Activated CD4-positive, alpha-beta memory T cell treated with anti-CD3 and anti-CD28 coated beads, Interleukin-2, amount 10 ng/mL, durations not matched to agents 7 days and 5 days (primary cell): Measurements from ENCODE around the gene AHNAK. TPM values are rescaled to one million over a fixed set of nuclear protein-coding genes. Genes with fewer than 3 reads are reported as not detected.

Experiments
- CTCF ChIA-PET: fragments of 350-600 bp; sonication (Branson Sonifier 250); formaldehyde crosslinking; loops from one replicate; lab custom pipeline; 2021; ENCODE audit warnings: antibody characterized with exemption, inconsistent platforms; lab: Charles Lee
- POLR2A ChIA-PET: fragments of 350-600 bp; sonication (Branson Sonifier 250); formaldehyde crosslinking; loops from one replicate; lab custom pipeline; 2021; ENCODE audit warnings: antibody characterized with exemption; lab: Charles Lee
- DNase-seq: peaks from one replicate; pipeline ENCODE4 v3.0.0-alpha.2; 2020
- H3K27ac Mint-ChIP-seq: one replicate; pipeline ENCODE4 v1.8.0; 2021; ENCODE audit warnings: mild to moderate bottlenecking, mixed read lengths
- H3K27me3 Mint-ChIP-seq: one replicate; pipeline ENCODE4 v1.8.0; 2021; ENCODE audit warnings: mixed read lengths
- H3K36me3 Mint-ChIP-seq: one replicate; pipeline ENCODE4 v1.8.0; 2021; ENCODE audit warnings: low read depth, mixed read lengths
- H3K4me1 Mint-ChIP-seq: one replicate; pipeline ENCODE4 v1.8.0; 2021; ENCODE audit warnings: mixed read lengths
- H3K4me3 Mint-ChIP-seq: one replicate; pipeline ENCODE4 v1.8.0; 2021; ENCODE audit warnings: mild to moderate bottlenecking, mixed read lengths
- H3K9me3 Mint-ChIP-seq: one replicate; pipeline ENCODE4 v1.8.0; 2021; ENCODE audit warnings: mixed read lengths
- total RNA-seq, 2 experiments: library from RNA; stranded (reverse); gene quantifications; one replicate each; pipeline ENCODE4 v1.2.3, GENCODE V29; 2021

AHNAK gene
- total RNA-seq, 2 experiments from 2014 or later = 323 to 360 TPM

DNA sequence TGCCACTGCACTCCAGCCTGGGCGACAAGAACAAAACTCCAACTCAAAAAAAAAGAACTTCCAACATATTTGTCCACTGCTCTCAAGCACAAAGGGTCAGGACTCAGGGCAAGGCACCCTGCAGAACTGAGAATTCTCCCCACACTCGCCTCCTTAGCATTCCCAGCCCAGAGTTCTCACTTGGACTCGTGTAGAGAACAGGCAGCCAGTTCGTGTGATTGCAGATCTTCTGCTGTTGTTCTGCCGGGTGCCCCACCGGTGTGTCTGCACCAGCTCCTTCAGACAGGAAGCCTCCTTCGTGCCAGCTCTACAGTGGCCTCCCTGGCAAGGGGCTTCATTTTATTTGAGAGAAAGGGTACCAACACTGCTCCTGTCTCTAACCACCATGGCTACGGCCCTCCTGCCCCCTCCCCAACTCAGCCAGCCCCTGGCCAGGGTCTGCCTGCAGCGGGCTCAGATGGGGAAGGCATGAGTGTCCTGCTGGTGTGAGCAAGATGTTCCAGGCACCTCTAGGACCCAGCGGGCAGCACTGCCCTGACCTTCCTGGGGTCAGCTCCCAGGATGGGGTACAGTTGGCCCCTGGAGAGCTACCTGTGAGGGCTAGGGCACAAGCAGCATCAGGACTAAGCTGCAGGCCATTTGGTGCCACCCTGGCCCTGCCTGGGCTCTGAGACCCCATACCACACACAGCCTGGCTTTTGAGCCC, 147.3 kb downstream of the AHNAK start:
- Mint-ChIP-seq H3K36me3 (no peaks in the 10 kb centered on the region), H3K27ac (no peak overlapping the region), H3K4me3 (no peak overlapping the region), H3K9me3 (no peaks in the 10 kb centered on the region), H3K4me1 (peaks cover 27% of the 10 kb centered on the region), H3K27me3 (no peaks in the 10 kb centered on the region)
- CTCF ChIA-PET = interaction anchor here (0.9 to 2.5 kb wide), 4 partner anchors 25 to 162 kb away, joined by 3 to 7 read pairs (median 4); no protein-coding TSS in a partner anchor
- POLR2A ChIA-PET = no interaction called here
- no peak for DNase-seq

DNA sequence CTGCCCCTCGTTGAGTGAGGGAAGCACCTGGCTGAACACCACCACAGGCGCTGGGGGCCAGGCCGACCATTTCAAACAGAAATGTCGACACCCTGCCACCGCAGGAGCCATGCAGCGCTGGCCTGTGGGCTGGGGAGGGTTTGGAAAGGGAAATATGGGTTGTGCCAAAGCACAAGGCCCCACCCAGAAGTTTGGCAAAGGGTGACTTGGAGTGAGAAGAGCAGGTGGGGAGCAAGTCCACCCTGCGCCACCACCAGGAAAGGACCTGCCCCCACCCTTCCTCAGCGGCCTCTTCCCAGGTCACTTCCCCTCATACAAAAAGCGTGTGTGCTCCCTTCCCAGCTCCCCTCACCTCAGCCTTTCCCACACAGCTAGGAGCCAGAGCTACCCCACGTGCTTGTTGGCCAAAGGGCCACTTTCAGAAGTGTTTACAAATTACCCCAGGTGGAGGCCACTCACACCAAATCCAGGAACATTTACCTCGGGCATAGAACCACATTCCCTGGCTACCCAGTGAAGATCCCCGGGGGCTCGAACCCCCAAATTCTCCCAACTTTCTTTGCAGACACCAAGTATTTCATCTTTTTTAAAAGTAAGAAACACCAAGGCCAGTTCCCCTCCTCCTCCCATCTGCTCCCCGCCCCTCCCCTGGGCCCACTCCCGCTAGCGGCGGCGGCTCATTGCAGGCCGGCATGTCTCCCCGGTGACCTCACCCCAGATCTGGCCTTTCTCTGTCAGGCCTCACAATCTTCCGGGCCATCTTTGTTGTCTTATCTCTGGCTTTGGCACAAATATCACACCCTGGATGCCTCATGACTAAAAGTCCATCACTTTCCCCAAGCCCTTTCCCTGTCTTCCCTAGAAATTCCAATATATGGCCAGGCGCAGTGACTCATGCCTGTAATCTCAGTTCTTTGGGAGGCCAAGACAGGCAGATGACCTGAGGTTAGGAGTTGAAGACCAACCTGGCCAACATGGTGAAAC, 148.3 kb downstream of the AHNAK start:
- Mint-ChIP-seq H3K27me3 (no peaks in the 10 kb centered on the region), H3K27ac (no peak overlapping the region), H3K4me3 (no peak overlapping the region), H3K9me3 (no peaks in the 10 kb centered on the region), H3K36me3 (no peaks in the 10 kb centered on the region), H3K4me1 (peaks cover 26% of the 10 kb centered on the region)
- ChIA-PET CTCF (interaction anchor here (1.1 to 2.5 kb wide), 3 partner anchors 26 to 163 kb away, joined by 3 to 7 read pairs (median 4); no protein-coding TSS in a partner anchor), POLR2A (no interaction called here)
- no peak for DNase-seq

DNA sequence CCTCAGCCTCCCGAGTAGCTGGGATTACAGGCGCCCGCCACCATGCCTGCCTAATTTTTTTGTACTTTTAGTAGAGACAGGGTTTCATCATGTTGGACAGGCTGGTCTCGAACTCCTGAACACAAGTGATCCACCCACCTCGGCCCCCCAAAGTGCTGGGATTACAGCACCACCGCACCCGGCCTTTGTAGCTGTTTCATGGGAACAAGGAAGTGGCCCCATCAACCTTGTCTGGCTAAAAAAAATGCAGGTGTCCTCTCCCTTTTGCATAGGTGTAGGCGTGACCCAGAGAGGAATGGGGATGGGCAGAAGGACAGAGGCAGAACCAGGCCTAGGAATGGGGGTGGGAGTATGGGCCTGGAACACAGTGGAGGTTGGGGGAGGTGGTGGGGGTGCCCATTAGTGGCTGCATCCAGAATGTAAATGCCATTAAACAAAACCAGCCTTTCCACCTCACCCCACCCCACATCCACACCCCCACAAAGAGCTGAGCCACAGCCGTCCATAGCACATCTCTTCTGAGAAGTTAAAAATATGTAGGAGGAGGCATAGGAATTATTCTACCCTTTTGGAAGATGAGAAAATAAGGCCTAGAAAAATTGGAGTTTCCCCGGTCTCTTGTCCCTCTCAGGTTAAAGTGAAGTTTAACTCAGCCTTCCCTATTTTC, 150.6 kb downstream of the AHNAK start:
- ChIA-PET POLR2A (no interaction called here), CTCF (interaction anchor here (0.9 to 5.2 kb wide), 19 partner anchors 8 to 298 kb away, joined by 3 to 65 read pairs (median 7); partner anchors contain the start of genes MTA2 and TUT1)

DNA sequence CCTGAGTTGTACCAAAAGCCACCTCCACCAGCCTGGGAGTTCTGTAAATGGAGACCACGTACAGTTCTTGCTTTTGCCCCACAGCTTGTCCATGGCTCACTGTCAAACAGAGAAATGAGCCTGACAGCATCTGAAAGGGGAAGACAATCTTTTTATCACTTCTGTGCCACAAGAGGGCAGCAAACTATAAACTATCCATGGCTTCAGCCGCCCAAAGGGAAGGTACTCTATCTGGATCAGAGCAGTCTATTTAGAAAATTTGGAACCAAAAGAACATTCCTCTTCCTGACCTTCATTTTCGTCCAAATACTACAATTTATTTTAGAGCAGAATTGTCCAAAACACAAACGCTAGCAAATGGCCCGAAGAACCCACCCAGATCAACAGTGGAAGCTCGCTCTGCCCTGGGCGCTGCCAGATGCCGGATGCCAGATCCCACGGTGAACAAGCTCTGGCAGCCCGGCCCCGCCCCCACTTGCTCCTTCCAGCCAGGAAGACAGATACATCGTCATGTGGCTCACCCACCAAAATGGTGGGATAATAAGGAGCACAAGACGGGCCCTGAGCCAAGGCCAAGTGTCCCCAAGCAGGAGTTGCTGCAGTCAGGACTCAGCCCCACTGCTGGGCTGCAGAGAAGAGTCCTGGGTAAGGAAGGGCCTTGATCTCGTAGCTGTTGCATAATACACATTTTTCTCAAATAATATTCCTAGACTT, 151.6 kb downstream of the AHNAK start:
- peaks cover 15% of the 10 kb centered on the region for H3K27me3 Mint-ChIP-seq
- H3K27ac Mint-ChIP-seq = no peak overlapping the region
- H3K4me1 Mint-ChIP-seq = peaks cover 4% of the 10 kb centered on the region
- ChIA-PET POLR2A (interaction anchor here (0.7 to 1.5 kb wide), 5 partner anchors 9 to 196 kb away, joined by 3 to 6 read pairs (median 4); partner anchors contain the start of gene TUT1), CTCF (interaction anchor here (0.5 to 5.2 kb wide), 38 partner anchors 9 to 589 kb away, joined by 3 to 65 read pairs (median 4); partner anchors contain the start of genes AHNAK, EEF1G, LBHD1 and MTA2)
- no peak overlapping the region for H3K4me3 Mint-ChIP-seq
- no peaks in the 10 kb centered on the region for H3K9me3 Mint-ChIP-seq
- peak; percentile 56 for DNase-seq
- no peaks in the 10 kb centered on the region for H3K36me3 Mint-ChIP-seq

More for the DNA sequence above, 150.6 kb downstream of the AHNAK start:
- no peaks in the 10 kb centered on the region for H3K36me3 Mint-ChIP-seq
- H3K27me3 Mint-ChIP-seq = peaks cover 10% of the 10 kb centered on the region
- peaks cover 4% of the 10 kb centered on the region for H3K4me1 Mint-ChIP-seq
- no peak overlapping the region for H3K4me3 Mint-ChIP-seq
- no peaks in the 10 kb centered on the region for H3K9me3 Mint-ChIP-seq
- no peak overlapping the region for H3K27ac Mint-ChIP-seq
- DNase-seq = no peak

DNA sequence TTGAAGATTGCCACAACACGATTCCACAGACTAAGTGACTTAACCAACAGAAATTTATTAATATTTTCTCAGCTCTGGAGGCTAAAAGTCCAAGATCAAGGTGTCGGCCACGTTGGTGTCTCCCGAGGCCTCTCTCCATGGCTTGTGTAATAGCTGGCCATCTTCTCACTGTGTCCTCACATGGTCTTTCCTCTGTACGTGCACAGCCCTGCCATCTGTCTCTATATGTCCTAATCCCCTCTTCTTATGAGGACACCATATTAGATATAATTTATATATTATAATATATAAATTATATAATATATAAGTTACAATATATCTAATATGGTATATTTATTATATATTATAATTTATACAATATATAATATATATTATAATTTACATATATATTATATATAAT, 152.9 kb downstream of the AHNAK start:
- Mint-ChIP-seq H3K27ac (no peak overlapping the region), H3K4me1 (peaks cover 4% of the 10 kb centered on the region), H3K4me3 (no peak overlapping the region), H3K27me3 (peaks cover 23% of the 10 kb centered on the region), H3K36me3 (no peaks in the 10 kb centered on the region), H3K9me3 (no peaks in the 10 kb centered on the region)
- ChIA-PET CTCF (interaction anchor here (0.9 to 5.2 kb wide), 14 partner anchors 8 to 300 kb away, joined by 3 to 65 read pairs (median 8); partner anchors contain the start of gene TUT1), POLR2A (interaction anchor here (1.0 kb wide), 1 partner anchor 271 kb away, joined by 3 read pairs; the partner anchor contains the start of genes C11orf98 and CSKMT)
- DNase-seq = no peak

DNA sequence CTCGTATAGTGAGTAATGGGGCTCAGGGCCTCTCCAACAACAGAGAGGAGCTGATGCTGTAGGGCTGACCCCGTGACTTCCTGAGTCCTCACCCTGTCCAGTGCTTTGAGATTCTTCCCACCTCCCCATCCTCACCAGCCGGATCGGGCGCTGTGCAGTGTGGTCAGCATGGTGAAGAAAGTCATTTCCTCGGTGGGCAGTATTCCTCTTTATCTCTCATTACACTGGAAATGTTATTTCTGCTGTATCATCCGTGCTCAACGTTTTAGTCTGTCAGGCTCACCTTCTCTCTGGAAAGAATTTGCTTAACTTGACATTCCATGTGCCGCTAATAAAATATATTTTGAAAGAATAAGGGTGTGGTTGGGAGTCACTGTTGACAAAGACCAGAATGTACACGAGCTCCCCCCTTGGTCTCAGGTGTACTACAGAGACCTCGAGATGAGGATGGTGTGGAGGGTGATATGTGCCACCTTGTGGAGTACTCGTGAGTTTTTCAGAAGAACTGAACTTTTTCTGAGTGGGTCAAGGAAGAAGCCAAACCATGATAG, 153.5 kb downstream of the AHNAK start:
- H3K27me3 Mint-ChIP-seq = peaks cover 26% of the 10 kb centered on the region
- H3K4me3 Mint-ChIP-seq = no peak overlapping the region
- H3K27ac Mint-ChIP-seq = no peak overlapping the region
- CTCF ChIA-PET = interaction anchor here (0.5 to 5.2 kb wide), 13 partner anchors 9 to 280 kb away, joined by 3 to 65 read pairs (median 6); no protein-coding TSS in a partner anchor
- DNase-seq = no peak
- no peaks in the 10 kb centered on the region for H3K9me3 Mint-ChIP-seq
- POLR2A ChIA-PET = interaction anchor here (0.5 to 1.0 kb wide), 3 partner anchors 149 to 585 kb away, joined by 3 read pairs; partner anchors contain the start of genes C11orf98 and CSKMT
- no peaks in the 10 kb centered on the region for H3K36me3 Mint-ChIP-seq
- peaks cover 4% of the 10 kb centered on the region for H3K4me1 Mint-ChIP-seq

DNA sequence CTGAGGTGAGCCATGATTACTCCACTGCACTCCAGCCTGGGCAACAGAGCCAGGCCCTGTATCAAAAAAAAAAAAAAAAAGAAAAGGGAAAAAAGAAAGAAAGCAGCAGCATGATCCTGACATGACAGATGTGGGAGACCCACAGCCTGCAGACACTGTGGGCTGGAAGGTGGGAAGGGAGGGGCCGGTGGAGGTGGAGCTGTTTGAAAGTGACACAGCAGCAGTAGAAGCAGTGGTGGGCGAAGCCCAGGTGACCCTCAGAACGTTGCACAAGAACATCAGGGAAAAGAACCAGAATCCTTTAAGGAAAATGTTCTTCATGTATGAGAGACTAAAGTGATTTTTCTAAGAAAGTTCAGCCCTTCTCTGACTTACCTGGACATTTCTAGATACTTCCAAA, 154.1 kb downstream of the AHNAK start:
- no peak overlapping the region for H3K27ac Mint-ChIP-seq

DNA sequence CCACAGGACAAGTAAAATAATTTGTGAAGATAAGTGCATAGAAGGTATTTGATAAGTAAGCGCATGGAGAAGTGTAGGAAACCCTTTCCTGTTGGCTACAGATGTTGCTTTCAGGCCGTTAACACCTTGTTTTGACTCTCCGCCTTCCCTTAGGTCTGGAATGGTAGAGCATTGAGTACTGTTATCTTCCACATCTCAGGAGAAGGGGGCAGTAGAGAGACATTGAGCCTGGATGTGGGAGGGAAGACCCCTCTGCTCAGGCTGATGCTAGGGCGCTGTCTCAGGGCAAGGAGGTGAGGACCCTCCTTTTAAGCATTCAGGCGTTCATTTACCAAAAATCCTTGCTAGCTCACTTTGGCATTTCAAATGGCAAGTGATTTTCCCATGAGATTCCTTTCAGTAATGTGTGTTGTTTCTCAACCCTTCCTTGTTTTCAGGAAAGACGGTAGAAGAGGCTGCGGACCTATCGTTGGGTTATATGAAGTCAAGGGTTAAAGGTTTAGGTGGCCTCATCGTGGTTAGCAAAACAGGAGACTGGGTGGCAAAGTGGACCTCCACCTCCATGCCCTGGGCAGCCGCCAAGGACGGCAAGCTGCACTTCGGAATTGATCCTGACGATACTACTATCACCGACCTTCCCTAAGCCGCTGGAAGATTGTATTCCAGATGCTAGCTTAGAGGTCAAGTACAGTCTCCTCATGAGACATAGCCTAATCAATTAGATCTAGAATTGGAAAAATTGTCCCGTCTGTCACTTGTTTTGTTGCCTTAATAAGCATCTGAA, 154.8 kb downstream of the AHNAK start:
- DNase-seq = no peak
- peaks cover 34% of the 10 kb centered on the region for H3K27me3 Mint-ChIP-seq
- ChIA-PET POLR2A (no interaction called here), CTCF (interaction anchor here (0.6 to 5.2 kb wide), 8 partner anchors 10 to 381 kb away, joined by 4 to 65 read pairs (median 7); no protein-coding TSS in a partner anchor)
- H3K36me3 Mint-ChIP-seq = no peaks in the 10 kb centered on the region
- no peak overlapping the region for H3K4me3 Mint-ChIP-seq
- H3K4me1 Mint-ChIP-seq = peaks cover 5% of the 10 kb centered on the region
- H3K9me3 Mint-ChIP-seq = no peaks in the 10 kb centered on the region
- no peak overlapping the region for H3K27ac Mint-ChIP-seq

More for the DNA sequence above, 154.1 kb downstream of the AHNAK start:
- CTCF ChIA-PET = interaction anchor here (0.6 to 5.2 kb wide), 8 partner anchors 10 to 380 kb away, joined by 4 to 65 read pairs (median 6); no protein-coding TSS in a partner anchor
- H3K4me3 Mint-ChIP-seq = no peak overlapping the region
- no peaks in the 10 kb centered on the region for H3K9me3 Mint-ChIP-seq
- POLR2A ChIA-PET = interaction anchor here (0.5 to 1.0 kb wide), 2 partner anchors 150 to 584 kb away, joined by 3 read pairs; no protein-coding TSS in a partner anchor
- peaks cover 4% of the 10 kb centered on the region for H3K4me1 Mint-ChIP-seq
- H3K27me3 Mint-ChIP-seq = peaks cover 32% of the 10 kb centered on the region
- no peaks in the 10 kb centered on the region for H3K36me3 Mint-ChIP-seq
- no peak for DNase-seq

DNA sequence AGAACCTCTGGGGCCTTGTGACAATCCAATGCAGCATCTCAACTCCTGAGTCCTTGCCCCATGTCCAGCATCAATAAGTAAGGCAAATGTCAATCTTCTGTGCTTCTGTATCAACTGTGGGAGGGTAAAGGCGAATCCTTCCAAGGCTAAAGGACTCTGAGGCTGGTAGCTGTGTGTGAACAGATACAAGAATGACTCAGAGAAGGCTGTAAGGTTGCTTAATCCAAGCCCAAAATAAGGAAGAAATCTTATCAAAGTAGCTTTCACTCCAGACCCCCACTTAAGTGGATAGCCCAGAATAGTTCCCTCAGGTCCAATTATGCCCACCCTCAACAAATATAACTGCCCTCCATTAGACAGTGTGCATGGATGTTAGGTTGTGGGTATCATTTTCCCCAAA, 155.9 kb downstream of the AHNAK start:
- CTCF ChIA-PET = interaction anchor here (0.6 to 1.9 kb wide), 6 partner anchors 9 to 170 kb away, joined by 3 to 8 read pairs (median 4); no protein-coding TSS in a partner anchor

DNA sequence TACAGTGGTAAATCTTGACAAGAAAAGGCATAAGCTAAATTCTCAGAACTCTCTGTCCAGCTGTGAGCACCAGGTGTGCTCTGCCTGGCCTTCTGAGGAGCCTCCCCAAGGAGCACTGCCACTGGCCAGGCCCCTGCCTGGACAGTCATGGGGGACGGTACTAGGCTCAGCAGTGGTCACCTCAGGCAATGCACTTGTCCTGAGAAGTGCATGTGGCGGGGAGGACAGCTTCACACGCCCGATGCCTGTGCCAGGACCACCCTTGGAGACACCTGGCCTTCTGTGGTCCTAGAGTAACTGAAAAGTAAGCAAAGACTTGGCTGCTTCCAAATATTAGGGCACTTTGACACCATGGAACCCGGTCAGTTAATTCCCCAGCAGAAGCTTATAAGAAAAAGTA, 156.4 kb downstream of the AHNAK start:
- peaks cover 34% of the 10 kb centered on the region for H3K27me3 Mint-ChIP-seq
- H3K36me3 Mint-ChIP-seq = no peaks in the 10 kb centered on the region
- H3K27ac Mint-ChIP-seq = no peak overlapping the region
- no peaks in the 10 kb centered on the region for H3K9me3 Mint-ChIP-seq
- ChIA-PET CTCF (interaction anchor here (0.7 to 1.9 kb wide), 5 partner anchors 9 to 171 kb away, joined by 3 to 8 read pairs (median 3); no protein-coding TSS in a partner anchor), POLR2A (interaction anchor here (1.0 to 1.3 kb wide), 3 partner anchors 12 to 154 kb away, joined by 3 to 4 read pairs (median 3); no protein-coding TSS in a partner anchor)
- no peak for DNase-seq
- H3K4me1 Mint-ChIP-seq = peaks cover 10% of the 10 kb centered on the region
- H3K4me3 Mint-ChIP-seq = no peak overlapping the region

More for the DNA sequence above, 155.9 kb downstream of the AHNAK start:
- H3K4me3 Mint-ChIP-seq = no peak overlapping the region
- H3K36me3 Mint-ChIP-seq = no peaks in the 10 kb centered on the region
- peaks cover 10% of the 10 kb centered on the region for H3K4me1 Mint-ChIP-seq
- H3K9me3 Mint-ChIP-seq = no peaks in the 10 kb centered on the region
- POLR2A ChIA-PET = interaction anchor here (1.0 to 1.3 kb wide), 2 partner anchors 152 to 153 kb away, joined by 3 to 4 read pairs; no protein-coding TSS in a partner anchor
- H3K27ac Mint-ChIP-seq = no peak overlapping the region
- H3K27me3 Mint-ChIP-seq = peaks cover 34% of the 10 kb centered on the region
- DNase-seq = no peak
